Measurements from ENCODE around the gene TMEM139.

The TMEM139 gene

DNA sequence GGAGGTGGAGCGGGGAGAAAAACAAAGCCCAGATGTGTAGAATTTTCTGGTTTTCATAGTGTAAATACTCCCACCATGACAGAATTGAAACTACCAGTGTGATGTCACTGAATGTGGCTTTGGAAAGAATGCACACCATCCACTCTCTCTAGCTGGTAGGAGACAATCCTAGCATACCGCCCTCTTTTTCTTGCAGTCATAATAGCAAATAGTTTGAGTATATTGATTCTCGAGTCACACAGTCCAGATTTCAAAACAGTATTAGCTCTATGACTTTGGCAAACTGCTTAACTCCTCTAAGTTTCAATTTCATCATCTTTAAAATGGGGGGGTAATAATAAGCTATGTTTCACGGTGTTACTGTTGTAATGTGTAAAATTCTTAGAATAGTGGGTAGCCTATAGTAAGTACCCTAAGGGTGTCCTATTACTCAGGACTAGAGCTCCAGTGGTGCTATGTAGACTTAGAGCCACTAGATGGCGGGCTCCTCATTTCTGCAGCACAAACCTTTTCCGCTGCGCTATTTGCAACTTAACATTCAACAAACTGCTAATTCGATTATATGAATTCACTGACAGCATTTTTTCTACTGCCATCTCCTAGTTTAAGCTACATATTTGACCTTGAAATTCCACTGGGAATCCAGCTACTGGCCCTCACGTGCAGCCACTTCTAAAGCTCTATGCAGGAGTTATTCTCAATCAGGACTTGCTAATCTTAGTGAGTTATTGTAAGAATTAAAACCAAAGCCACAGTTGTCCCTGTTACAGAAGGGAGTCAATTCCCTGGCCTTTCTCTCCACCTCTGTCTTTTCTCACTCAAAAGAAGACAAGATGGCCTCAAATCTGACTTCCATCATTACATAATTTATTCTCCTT is 44.2 kb upstream of the TMEM139 start:
- ChIA-PET POLR2A (interaction anchor here (1.0 to 1.4 kb wide), 3 partner anchors 23 to 161 kb away, joined by 3 to 4 read pairs (median 3); partner anchors contain the start of gene GSTK1), CTCF (interaction anchor here (0.6 to 2.4 kb wide), 33 partner anchors 8 to 817 kb away, joined by 3 to 21 read pairs (median 4); partner anchors contain the start of genes GSTK1 and TAS2R40)
- no peak for TF ChIP-seq NFRKB (IDR thresholded peaks at IDR 0.05)
- no peak for TF ChIP-seq BHLHE40 (IDR thresholded peaks at IDR 0.05; ENCODE audit: borderline replicate concordance)
- TF ChIP-seq LEF1 (IDR thresholded peaks at IDR 0.05; ENCODE audit: borderline replicate concordance): no peak
- TF ChIP-seq TARDBP (IDR thresholded peaks at IDR 0.05): no peak
- no peak for TF ChIP-seq CTBP1 (IDR thresholded peaks at IDR 0.05; ENCODE audit: borderline replicate concordance)
- TF ChIP-seq ZNF384 (IDR thresholded peaks at IDR 0.05): no peak
- no peak for TF ChIP-seq FOXM1 (IDR thresholded peaks at IDR 0.05; ENCODE audit: borderline replicate concordance)
- no peak for TF ChIP-seq SUZ12 (IDR thresholded peaks at IDR 0.05)
- peak; percentile 78 for DNase-seq (ENCODE audit: extremely low spot score)

DNA sequence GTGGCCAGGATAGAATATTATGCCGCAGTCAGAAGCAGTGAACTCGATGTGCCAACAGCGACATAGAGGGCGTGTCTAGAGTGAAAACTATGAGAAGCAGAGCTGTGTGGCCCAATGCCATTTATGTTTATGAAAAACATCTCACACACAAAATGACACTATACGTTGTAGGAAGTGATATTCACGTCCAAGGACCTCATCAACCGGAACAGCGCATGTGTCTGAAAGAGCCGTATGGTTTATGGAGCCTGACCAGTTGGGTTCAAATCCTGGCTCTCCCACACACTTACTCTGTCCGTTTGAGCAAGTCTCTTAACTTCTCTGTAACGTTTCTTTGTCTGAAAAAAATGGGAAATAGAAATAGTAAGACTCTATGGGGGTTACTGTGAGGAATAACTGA is 42.5 kb upstream of the TMEM139 start:
- ChIA-PET CTCF (interaction anchor here (0.6 kb wide), 1 partner anchor 46 kb away, joined by 3 read pairs; the partner anchor contains the start of gene CASP2), POLR2A (no interaction called here)
- TF ChIP-seq SP1 (IDR thresholded peaks at IDR 0.05) (no peak), FOXA1 (IDR thresholded peaks at IDR 0.05) (no peak), FOXM1 (IDR thresholded peaks at IDR 0.05; ENCODE audit: borderline replicate concordance) (no peak), ELF4 (IDR thresholded peaks at IDR 0.05) (no peak), ZNF384 (IDR thresholded peaks at IDR 0.05) (no peak), CTBP1 (IDR thresholded peaks at IDR 0.05; ENCODE audit: borderline replicate concordance) (no peak), ARNT (IDR thresholded peaks at IDR 0.05) (no peak), LEF1 (IDR thresholded peaks at IDR 0.05; ENCODE audit: borderline replicate concordance) (no peak), TARDBP (IDR thresholded peaks at IDR 0.05) (no peak)
- no peak for DNase-seq (ENCODE audit: extremely low spot score)

DNA sequence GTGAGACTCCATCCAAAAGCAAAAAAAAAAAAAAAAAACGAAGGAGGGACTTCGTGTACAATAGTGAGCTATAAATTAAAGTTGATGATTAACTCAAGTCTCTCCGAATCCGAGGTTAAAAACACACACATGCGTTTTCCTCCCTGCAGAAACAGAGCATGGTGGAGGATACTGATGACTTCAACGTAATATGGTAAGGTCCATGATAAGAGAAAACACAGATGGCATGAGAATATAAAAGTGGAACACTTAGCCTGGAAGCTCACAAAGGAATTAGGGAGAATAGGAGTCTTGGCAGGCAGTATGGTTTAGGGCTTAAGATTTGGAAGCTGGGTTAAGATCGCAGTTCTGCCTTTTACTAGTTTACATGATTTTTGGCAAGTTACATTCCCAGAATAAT is 41.6 kb upstream of the TMEM139 start:
- TF ChIP-seq BHLHE40 (IDR thresholded peaks at IDR 0.05; ENCODE audit: borderline replicate concordance) (no peak), NFRKB (IDR thresholded peaks at IDR 0.05) (no peak), SP1 (IDR thresholded peaks at IDR 0.05) (no peak), FOXM1 (IDR thresholded peaks at IDR 0.05; ENCODE audit: borderline replicate concordance) (no peak), ZNF384 (IDR thresholded peaks at IDR 0.05) (no peak), L3MBTL2 (conservative IDR thresholded peaks at IDR 0.05) (no peak), HDGF (IDR thresholded peaks at IDR 0.05; ENCODE audit: borderline replicate concordance) (no peak), FOXK2 (IDR thresholded peaks at IDR 0.05) (no peak), ARNT (IDR thresholded peaks at IDR 0.05) (no peak), TARDBP (IDR thresholded peaks at IDR 0.05) (no peak), LEF1 (IDR thresholded peaks at IDR 0.05; ENCODE audit: borderline replicate concordance) (no peak), FOXA1 (IDR thresholded peaks at IDR 0.05) (no peak), SUZ12 (IDR thresholded peaks at IDR 0.05) (no peak), CTBP1 (IDR thresholded peaks at IDR 0.05; ENCODE audit: borderline replicate concordance) (no peak), ELF4 (IDR thresholded peaks at IDR 0.05) (no peak)
- TF ChIP-seq, protein P1, sequence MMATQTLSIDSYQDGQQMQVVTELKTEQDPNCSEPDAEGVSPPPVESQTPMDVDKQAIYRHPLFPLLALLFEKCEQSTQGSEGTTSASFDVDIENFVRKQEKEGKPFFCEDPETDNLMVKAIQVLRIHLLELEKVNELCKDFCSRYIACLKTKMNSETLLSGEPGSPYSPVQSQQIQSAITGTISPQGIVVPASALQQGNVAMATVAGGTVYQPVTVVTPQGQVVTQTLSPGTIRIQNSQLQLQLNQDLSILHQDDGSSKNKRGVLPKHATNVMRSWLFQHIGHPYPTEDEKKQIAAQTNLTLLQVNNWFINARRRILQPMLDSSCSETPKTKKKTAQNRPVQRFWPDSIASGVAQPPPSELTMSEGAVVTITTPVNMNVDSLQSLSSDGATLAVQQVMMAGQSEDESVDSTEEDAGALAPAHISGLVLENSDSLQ (IDR thresholded peaks at IDR 0.05): no peak
- POLR2A ChIA-PET: no interaction called here
- CTCF ChIA-PET: interaction anchor here (0.6 to 1.6 kb wide), 2 partner anchors 45 to 56 kb away, joined by 3 to 4 read pairs; partner anchors contain the start of gene CASP2
- no peak for DNase-seq (ENCODE audit: extremely low spot score)

DNA sequence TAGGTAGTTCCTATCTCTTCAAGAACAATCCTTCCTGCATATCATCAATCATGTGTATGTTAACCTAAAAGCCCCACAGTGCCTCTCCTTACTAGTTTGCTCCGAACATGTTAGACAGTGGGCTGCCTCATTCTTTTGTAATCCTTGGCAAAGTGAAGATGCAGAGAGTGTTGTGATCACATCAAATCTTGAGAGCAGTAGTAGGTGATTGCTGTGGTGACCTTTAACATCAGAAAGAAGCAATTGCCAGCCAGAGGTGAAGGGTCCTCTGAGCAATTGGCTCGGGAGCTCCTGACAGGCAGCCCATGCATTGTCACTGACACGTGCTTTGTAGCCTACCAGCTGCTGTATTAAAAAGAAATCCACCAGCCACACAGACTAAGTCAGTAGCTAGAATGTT is 41.1 kb upstream of the TMEM139 start:
- TF ChIP-seq SP1 (IDR thresholded peaks at IDR 0.05) (no peak), FOXA1 (IDR thresholded peaks at IDR 0.05) (no peak), HDGF (IDR thresholded peaks at IDR 0.05; ENCODE audit: borderline replicate concordance) (no peak), TARDBP (IDR thresholded peaks at IDR 0.05) (no peak), ZNF384 (IDR thresholded peaks at IDR 0.05) (no peak), ELF4 (IDR thresholded peaks at IDR 0.05) (no peak), NFRKB (IDR thresholded peaks at IDR 0.05) (no peak), FOXK2 (IDR thresholded peaks at IDR 0.05) (no peak), L3MBTL2 (conservative IDR thresholded peaks at IDR 0.05) (no peak), SUZ12 (IDR thresholded peaks at IDR 0.05) (no peak)
- TF ChIP-seq, protein P1 (IDR thresholded peaks at IDR 0.05): no peak
- DNase-seq (ENCODE audit: extremely low spot score): no peak
- ChIA-PET POLR2A (no interaction called here), CTCF (interaction anchor here (0.7 to 1.6 kb wide), 2 partner anchors 38 to 56 kb away, joined by 3 to 4 read pairs; no protein-coding TSS in a partner anchor)

DNA sequence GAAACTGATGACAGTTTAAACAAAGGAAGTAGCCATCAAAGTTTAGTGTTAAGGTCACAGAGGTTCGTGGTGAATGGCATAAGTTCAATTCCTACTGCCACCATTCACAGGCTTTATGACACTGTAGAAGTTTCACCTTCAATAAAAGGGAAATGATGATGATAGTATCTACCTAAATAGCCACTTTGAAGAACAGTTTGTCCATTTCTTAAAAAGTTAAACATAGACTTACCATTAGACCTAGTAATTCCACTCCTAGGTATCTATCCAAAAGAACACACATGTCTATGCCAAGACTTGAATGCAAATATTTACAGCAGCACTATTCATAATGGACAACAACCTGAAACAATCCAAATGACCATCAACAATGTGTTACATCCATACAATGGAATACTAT is 40.4 kb upstream of the TMEM139 start:
- POLR2A ChIA-PET: no interaction called here
- DNase-seq (ENCODE audit: extremely low spot score): no peak
- TF ChIP-seq LEF1 (IDR thresholded peaks at IDR 0.05; ENCODE audit: borderline replicate concordance): no peak
- TF ChIP-seq SP1 (IDR thresholded peaks at IDR 0.05): no peak
- TF ChIP-seq L3MBTL2 (conservative IDR thresholded peaks at IDR 0.05): no peak
- TF ChIP-seq FOXM1 (IDR thresholded peaks at IDR 0.05; ENCODE audit: borderline replicate concordance): no peak
- no peak for TF ChIP-seq ELF4 (IDR thresholded peaks at IDR 0.05)
- TF ChIP-seq ARNT (IDR thresholded peaks at IDR 0.05): no peak
- no peak for TF ChIP-seq BHLHE40 (IDR thresholded peaks at IDR 0.05; ENCODE audit: borderline replicate concordance)
- CTCF ChIA-PET: interaction anchor here (0.7 to 1.6 kb wide), 2 partner anchors 37 to 55 kb away, joined by 3 to 4 read pairs; no protein-coding TSS in a partner anchor

DNA sequence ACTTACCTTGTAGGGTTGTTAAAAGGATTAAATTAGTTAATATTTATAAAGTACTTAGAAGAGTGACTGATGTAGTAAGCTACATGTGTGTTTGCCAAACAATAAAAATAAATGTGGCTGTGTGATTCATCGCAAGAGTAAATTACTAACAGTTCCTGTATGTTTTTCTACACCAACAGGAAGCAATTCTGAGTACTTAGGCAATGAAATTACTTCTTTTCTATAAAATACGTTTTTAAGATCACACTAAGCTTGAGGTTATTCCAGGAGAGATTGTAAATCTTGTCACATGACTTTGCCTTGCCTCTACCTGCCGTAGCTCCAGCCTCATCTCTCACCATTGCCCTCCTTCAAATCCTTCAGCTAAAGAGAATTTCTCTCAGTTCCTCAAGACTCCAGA is 39.6 kb upstream of the TMEM139 start:
- TF ChIP-seq, protein P1 (IDR thresholded peaks at IDR 0.05): no peak
- TF ChIP-seq FOXM1 (IDR thresholded peaks at IDR 0.05; ENCODE audit: borderline replicate concordance): no peak
- no peak for TF ChIP-seq FOXA1 (IDR thresholded peaks at IDR 0.05)
- TF ChIP-seq SP1 (IDR thresholded peaks at IDR 0.05): no peak
- no peak for TF ChIP-seq CTBP1 (IDR thresholded peaks at IDR 0.05; ENCODE audit: borderline replicate concordance)
- no peak for TF ChIP-seq SUZ12 (IDR thresholded peaks at IDR 0.05)
- TF ChIP-seq ZNF384 (IDR thresholded peaks at IDR 0.05): no peak
- no peak for TF ChIP-seq ARNT (IDR thresholded peaks at IDR 0.05)
- TF ChIP-seq FOXK2 (IDR thresholded peaks at IDR 0.05): no peak
- no peak for TF ChIP-seq ELF4 (IDR thresholded peaks at IDR 0.05)
- no peak for TF ChIP-seq L3MBTL2 (conservative IDR thresholded peaks at IDR 0.05)
- TF ChIP-seq LEF1 (IDR thresholded peaks at IDR 0.05; ENCODE audit: borderline replicate concordance): no peak
- no peak for TF ChIP-seq BHLHE40 (IDR thresholded peaks at IDR 0.05; ENCODE audit: borderline replicate concordance)
- no peak for TF ChIP-seq NFRKB (IDR thresholded peaks at IDR 0.05)
- no peak for TF ChIP-seq HDGF (IDR thresholded peaks at IDR 0.05; ENCODE audit: borderline replicate concordance)
- no peak for TF ChIP-seq TARDBP (IDR thresholded peaks at IDR 0.05)
- ChIA-PET CTCF (interaction anchor here (1.0 kb wide), 1 partner anchor 30 kb away, joined by 3 read pairs; no protein-coding TSS in a partner anchor), POLR2A (interaction anchor here (1.5 kb wide), 1 partner anchor 18 kb away, joined by 8 read pairs; the partner anchor contains the start of gene GSTK1)
- no peak for DNase-seq (ENCODE audit: extremely low spot score)
